D721Med (cell line): Measurements from ENCODE around the gene TRIP10.

Experiments used
- DNase-seq: peaks from one replicate; pipeline ENCODE4 v3.0.0; 2011; ENCODE audit warnings: low spot score; ENCODE audit not compliant: insufficient read length
- FAIRE-seq: peaks from 2 replicates; lab custom pipeline; 2011; peaks lifted over from hg19 to GRCh38; lab: Jason Lieb, UNC
- TF ChIP-seq, protein P1 (sequence below): IDR thresholded peaks from 2 replicates; pipeline ENCODE4 v1.5.1; 2012; ENCODE audit warnings: mild to moderate bottlenecking, control low read depth; ENCODE audit not compliant: insufficient read depth; ENCODE audit errors: missing control alignments

Gene TRIP10

DNA sequence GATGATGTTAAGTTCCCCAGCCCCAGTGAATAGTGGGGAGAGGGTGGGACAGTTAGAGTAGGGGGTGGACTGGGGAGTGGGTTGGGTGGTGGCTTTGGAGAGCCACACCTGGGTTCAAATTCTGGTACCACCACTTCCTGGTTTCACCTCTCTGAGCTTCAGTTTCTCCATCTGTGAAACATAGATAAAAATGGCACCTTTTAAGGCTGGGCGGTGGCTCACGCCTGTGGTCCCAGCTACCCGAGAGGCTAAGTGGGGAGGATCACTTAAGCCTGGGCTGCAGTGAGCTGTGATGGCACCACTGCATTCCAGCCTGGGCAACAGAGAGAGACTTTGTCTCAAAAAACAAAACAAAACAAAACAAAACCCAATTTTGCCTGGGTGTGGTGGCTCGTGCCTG, 38.9 kb downstream of the TRIP10 start:
- FAIRE-seq (no peak), DNase-seq (no peak)
- TF ChIP-seq, protein P1, sequence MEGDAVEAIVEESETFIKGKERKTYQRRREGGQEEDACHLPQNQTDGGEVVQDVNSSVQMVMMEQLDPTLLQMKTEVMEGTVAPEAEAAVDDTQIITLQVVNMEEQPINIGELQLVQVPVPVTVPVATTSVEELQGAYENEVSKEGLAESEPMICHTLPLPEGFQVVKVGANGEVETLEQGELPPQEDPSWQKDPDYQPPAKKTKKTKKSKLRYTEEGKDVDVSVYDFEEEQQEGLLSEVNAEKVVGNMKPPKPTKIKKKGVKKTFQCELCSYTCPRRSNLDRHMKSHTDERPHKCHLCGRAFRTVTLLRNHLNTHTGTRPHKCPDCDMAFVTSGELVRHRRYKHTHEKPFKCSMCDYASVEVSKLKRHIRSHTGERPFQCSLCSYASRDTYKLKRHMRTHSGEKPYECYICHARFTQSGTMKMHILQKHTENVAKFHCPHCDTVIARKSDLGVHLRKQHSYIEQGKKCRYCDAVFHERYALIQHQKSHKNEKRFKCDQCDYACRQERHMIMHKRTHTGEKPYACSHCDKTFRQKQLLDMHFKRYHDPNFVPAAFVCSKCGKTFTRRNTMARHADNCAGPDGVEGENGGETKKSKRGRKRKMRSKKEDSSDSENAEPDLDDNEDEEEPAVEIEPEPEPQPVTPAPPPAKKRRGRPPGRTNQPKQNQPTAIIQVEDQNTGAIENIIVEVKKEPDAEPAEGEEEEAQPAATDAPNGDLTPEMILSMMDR: no peak

DNA sequence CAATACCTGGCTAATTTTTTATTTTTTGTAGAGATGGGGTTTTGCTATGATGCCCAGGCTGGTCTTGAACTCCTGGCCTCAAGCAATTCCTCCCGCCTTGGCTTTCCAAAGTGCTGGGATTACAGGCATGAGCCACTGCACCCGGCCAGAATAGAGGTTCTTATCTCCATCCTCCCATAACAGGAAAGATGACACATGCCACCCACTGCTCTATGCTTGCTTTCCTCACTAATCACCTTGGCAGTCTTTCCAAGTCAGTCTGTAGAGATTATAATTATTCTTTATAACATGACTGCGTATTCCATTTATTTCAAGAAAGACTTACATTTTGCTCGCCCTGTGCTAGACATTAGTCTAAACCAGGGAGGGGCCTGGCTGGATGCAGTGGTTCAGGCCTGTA, 39.7 kb downstream of the TRIP10 start:
- no peak for FAIRE-seq
- TF ChIP-seq, protein P1: no peak
- DNase-seq: no peak

DNA sequence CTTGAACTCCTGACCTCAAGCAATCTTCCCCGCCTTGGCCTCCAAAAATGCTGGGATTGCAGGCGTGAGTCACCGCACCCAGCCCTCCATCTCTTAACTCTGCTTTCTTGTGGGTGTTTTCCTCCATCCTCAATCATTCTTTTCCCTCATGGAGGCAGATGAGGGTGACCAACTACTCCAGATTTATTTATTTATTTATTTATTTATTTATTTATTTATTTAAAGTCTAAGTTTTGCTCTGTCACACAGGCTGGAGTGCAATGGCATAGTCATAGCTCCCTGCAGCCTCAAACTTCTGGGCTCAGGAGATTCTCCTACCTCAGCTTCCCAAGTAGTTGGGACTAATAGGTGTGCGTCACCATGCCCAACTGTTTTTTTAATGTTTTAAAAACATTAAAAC, 47.9 kb downstream of the TRIP10 start:
- DNase-seq (no peak), FAIRE-seq (no peak)
- TF ChIP-seq, protein P1: no peak

DNA sequence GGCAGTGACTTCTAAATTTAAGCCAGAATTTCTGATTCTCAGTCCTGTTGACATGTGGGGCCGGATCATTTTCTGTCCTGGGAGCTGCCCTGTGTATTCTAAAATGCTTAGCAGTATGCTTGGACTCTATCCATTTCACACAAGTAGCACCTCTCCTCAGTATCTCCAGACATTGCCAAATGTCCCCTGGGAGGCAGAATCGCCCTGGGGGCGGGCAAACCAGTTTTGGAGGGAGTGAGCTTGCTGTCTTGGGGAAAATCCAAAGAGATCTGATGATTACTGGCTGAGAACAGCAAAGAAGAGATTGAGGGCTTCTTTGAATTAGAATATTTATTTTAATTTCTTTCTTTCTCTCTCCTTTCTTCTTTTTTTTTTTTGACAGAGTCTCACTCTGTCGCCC, 49.4 kb downstream of the TRIP10 start:
- FAIRE-seq: no peak
- TF ChIP-seq, protein P1: no peak
- no peak for DNase-seq

DNA sequence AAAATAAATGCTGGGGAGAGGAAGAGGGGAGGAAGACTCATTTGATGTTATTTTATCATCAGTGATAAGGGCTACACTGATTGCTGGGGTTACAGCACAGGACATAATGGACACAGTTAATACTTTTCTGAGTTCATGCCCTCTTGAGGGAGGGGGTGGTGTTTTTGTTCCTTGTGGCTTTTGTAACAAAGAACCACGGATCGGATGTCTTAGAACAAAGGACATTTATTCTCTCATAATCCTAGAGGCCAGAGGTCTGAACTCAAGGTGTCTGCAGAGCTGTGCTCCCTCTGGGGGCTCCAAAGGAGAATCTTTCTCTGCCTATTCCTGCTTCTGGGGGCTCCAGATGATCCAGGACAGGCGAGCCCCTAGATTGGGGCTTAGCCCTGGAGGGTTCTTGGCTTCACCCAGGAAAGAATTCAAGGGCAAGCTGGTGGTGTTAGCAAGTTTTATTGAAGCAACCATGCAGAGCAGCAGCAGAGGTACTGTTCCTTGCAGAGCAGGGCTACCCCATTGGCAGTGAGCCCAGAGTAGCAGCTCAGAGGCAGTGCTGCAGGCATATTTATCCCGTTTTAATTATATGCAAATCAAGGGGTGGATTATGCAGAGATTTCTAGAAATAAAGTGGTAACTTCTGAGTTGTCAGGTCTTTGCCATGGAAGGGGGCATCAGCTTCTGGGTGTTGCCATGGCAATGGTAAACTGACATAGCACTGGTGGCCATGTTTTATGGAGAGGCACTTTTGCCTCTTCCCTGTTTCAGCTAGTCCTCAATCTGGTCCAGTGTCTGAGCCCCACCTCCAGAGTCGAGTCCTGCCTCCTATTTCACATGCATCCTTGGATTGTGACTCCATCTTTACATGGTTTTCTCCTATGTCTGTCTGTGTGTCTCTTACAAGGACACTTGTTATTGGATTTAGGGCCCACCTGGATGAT, 51.0 kb downstream of the TRIP10 start:
- TF ChIP-seq, protein P1: no peak
- DNase-seq (no peak), FAIRE-seq (no peak)

DNA sequence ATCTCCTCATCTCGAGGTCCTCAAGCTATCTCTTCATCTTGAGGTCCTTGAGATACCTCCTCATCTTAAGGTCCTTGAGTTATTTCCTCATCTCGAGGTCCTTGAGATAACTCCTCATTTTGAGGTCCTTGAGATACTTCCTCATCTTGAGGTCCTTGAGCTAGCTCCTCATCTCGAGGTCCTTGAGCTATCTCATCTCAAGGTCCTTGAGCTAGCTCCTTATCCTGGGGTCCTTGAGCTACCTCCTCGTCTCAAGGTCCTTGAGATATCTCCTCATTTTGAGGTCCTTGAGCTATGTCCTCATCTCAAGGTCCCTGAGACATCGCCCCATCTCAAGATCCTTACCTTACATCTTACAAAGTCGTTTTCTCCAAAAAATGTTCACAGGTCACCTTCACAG, 51.8 kb downstream of the TRIP10 start:
- no peak for DNase-seq
- TF ChIP-seq, protein P1: no peak
- FAIRE-seq: no peak

DNA sequence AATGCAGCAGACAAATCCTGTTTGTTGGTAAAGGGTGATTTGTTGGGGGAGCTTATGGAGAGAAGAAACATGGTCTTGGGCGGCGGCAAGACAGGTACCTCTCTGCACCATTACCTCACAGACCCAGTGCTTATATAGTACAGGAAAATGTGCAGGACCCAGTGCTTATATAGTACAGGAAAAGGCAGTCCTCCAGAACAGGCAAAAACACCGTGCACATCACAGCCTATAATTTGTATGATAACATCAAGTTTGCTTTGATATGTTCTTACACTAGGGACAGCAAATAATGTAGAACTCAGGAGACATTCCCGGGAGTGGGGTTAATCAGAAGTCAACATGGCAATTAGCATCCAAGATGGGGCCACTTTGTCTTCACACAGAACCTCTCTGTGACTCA, 53.9 kb downstream of the TRIP10 start:
- no peak for FAIRE-seq

More for the DNA sequence above, 53.9 kb downstream of the TRIP10 start:
- DNase-seq: no peak
- TF ChIP-seq, protein P1: no peak
